ENCODE measurements around the gene CLRN2.

- no peak for TF ChIP-seq OSR1 (CRISPR knock-in tag; IDR thresholded peaks at IDR 0.05)
- no peak for TF ChIP-seq GLIS3 (CRISPR knock-in tag; IDR thresholded peaks at IDR 0.05)
- TF ChIP-seq PATZ1 (CRISPR knock-in tag; IDR thresholded peaks at IDR 0.05; ENCODE audit: borderline replicate concordance), result no peak
- TF ChIP-seq ESRRG (CRISPR knock-in tag; IDR thresholded peaks at IDR 0.05), result no peak
- no peak for TF ChIP-seq CSDC2 (CRISPR knock-in tag; IDR thresholded peaks at IDR 0.05)
- no peak for TF ChIP-seq ZFP30 (CRISPR knock-in tag; IDR thresholded peaks at IDR 0.05)
- no peak for TF ChIP-seq CSRNP3 (CRISPR knock-in tag; IDR thresholded peaks at IDR 0.05)
- no peak for TF ChIP-seq TOX (CRISPR knock-in tag; IDR thresholded peaks at IDR 0.05; ENCODE audit: borderline replicate concordance)
- no peak for TF ChIP-seq CREB5 (CRISPR knock-in tag; IDR thresholded peaks at IDR 0.05; ENCODE audit: low read depth)
- no peak for TF ChIP-seq ZNF565 (CRISPR knock-in tag; conservative IDR thresholded peaks at IDR 0.05; ENCODE audit: low read depth)
- no peak for TF ChIP-seq TCF4 (CRISPR knock-in tag; IDR thresholded peaks at IDR 0.05; ENCODE audit: borderline replicate concordance)
- no peak for TF ChIP-seq ZNF8 (CRISPR knock-in tag; IDR thresholded peaks at IDR 0.05)
- no peak for TF ChIP-seq PPARA (CRISPR knock-in tag; IDR thresholded peaks at IDR 0.05; ENCODE audit: borderline replicate concordance)
- TF ChIP-seq BACH2 (CRISPR knock-in tag; IDR thresholded peaks at IDR 0.05; ENCODE audit: borderline replicate concordance), result no peak
Measured at GRCh38 chr4:17521595-17521994, 6.6 kb downstream of the CLRN2 start.
